ENCODE data around the gene ZNF609.
A peak's percentile ranks its signal among the peaks of the same experiment; 100 is the strongest.
"Not testable (repeated sequence)": the region's sequence is repeated elsewhere in the genome, so short reads cannot be mapped to it uniquely, and the experiment has no call there.

The ZNF609 gene

DNA sequence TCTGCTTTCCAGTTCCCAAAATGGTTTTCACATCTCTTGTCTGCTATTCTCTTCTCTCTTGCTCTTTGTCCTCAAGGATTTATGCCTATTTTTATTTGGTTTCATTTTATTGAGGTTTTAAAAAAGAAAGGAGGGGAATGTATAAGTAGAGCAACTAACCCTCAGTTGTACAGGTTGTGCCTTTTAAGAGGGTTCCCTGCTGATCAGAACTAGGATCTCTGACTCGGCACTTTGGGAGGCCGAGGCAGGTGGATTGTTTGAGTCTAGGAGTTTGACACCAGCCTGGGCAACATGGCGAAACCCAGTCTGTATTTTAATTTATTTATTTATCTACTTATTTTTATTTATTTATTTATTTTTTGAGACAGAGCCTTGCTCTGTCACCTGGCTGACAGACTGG is 123.6 kb downstream of the ZNF609 start:
- H3K4me3 ChIP-seq (ENCODE audit: severe bottlenecking) = no peak overlapping the region
- no peaks in the 10 kb centered on the region for H3K36me3 ChIP-seq (ENCODE audit: low read depth)
- H3K27ac ChIP-seq (ENCODE audit: poor library complexity, severe bottlenecking) = no peak overlapping the region
- no peaks in the 10 kb centered on the region for H3K27me3 ChIP-seq (ENCODE audit: insufficient read depth, poor library complexity, severe bottlenecking)
- DNase-seq (ENCODE audit: low spot score) (no peak), ATAC-seq (ENCODE audit: low read depth) (no peak)
- H3K9me3 ChIP-seq (ENCODE audit: severe bottlenecking) = peaks cover 14% of the 10 kb centered on the region
- no peaks in the 10 kb centered on the region for H3K4me1 ChIP-seq (ENCODE audit: insufficient read depth, poor library complexity, severe bottlenecking)
- no peak for TF ChIP-seq CTCF (IDR thresholded peaks at IDR 0.05; ENCODE audit: poor library complexity, severe bottlenecking)

- no peak for ATAC-seq (ENCODE audit: low read depth)
- Histone ChIP-seq H3K4me3 (ENCODE audit: severe bottlenecking) (no peak overlapping the region), H3K36me3 (ENCODE audit: low read depth) (0 out of 2 replicates have a peak, but pooled peaks cover 4% of the 10 kb centered on the region), H3K4me1 (ENCODE audit: insufficient read depth, poor library complexity, severe bottlenecking) (no peaks in the 10 kb centered on the region), H3K27ac (ENCODE audit: poor library complexity, severe bottlenecking) (no peak overlapping the region), H3K9me3 (ENCODE audit: severe bottlenecking) (peaks cover 3% of the 10 kb centered on the region), H3K27me3 (ENCODE audit: insufficient read depth, poor library complexity, severe bottlenecking) (no peaks in the 10 kb centered on the region)
- DNase-seq (ENCODE audit: low spot score) = peak; percentile 31
- no peak for TF ChIP-seq CTCF (IDR thresholded peaks at IDR 0.05; ENCODE audit: poor library complexity, severe bottlenecking)
Measured at GRCh38 chr15:64586259-64586870, 126.0 kb downstream of the ZNF609 start.

DNA sequence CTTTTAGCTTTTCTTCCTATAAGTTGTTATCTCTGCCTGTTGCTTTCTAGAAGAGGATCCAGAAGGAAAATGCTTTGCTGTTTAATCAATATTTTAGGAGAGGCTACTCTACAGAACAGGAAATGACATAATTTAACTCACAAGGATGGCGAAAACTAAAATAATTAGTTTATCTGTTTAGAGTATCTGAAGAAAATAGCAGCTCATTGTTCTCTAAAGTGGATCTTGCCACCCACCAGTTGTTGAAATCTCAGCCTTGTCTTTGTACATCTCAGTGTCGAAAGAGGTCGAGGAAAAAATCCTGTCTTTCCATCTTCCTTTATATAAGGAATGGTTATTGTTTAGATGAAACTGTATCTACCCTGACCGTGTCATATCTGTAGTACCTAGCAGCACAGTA is 126.6 kb downstream of the ZNF609 start:
- no peak for DNase-seq (ENCODE audit: low spot score)
- Histone ChIP-seq H3K27me3 (ENCODE audit: insufficient read depth, poor library complexity, severe bottlenecking) (no peaks in the 10 kb centered on the region), H3K36me3 (ENCODE audit: low read depth) (0 out of 2 replicates have a peak, but pooled peaks cover 4% of the 10 kb centered on the region), H3K27ac (ENCODE audit: poor library complexity, severe bottlenecking) (no peak overlapping the region), H3K9me3 (ENCODE audit: severe bottlenecking) (peaks cover 3% of the 10 kb centered on the region), H3K4me3 (ENCODE audit: severe bottlenecking) (no peak overlapping the region), H3K4me1 (ENCODE audit: insufficient read depth, poor library complexity, severe bottlenecking) (no peaks in the 10 kb centered on the region)
- ATAC-seq (ENCODE audit: low read depth) = no peak
- TF ChIP-seq CTCF (IDR thresholded peaks at IDR 0.05; ENCODE audit: poor library complexity, severe bottlenecking) = no peak

DNA sequence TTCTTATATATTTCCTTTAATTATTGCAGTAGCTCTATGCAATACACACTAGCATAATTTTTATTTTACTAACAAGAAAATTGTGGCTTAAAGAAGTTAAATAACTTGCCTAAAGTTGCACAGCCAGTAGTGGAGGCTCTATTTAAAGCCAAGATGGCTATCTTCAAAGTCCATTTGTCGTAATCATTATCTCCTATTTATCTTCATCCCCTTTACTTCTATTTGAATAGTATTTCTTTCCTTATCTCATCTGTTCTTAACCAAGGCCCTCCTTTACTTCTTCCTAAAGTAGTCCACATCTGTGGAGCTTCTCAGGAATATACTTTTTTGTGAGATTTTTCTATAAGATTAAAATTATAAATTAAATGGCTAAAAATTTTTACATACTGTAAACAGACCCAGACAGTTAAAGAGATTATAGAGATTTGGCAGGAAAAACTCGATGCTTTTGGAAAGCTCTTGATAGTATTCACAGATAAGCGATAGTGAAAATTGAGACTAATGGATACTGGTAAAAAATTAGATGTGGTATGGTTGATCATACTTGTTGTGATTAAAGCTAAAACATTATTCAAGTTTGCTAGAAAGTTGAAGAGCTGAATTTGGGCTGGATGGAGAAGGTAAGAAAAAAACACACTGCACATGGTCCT is 129.2 kb downstream of the ZNF609 start:
- H3K36me3 ChIP-seq (ENCODE audit: low read depth) = 0 out of 2 replicates have a peak, but pooled peaks cover 4% of the 10 kb centered on the region
- no peaks in the 10 kb centered on the region for H3K9me3 ChIP-seq (ENCODE audit: severe bottlenecking)
- no peak overlapping the region for H3K4me3 ChIP-seq (ENCODE audit: severe bottlenecking)
- no peak overlapping the region for H3K27ac ChIP-seq (ENCODE audit: poor library complexity, severe bottlenecking)
- no peaks in the 10 kb centered on the region for H3K4me1 ChIP-seq (ENCODE audit: insufficient read depth, poor library complexity, severe bottlenecking)
- no peaks in the 10 kb centered on the region for H3K27me3 ChIP-seq (ENCODE audit: insufficient read depth, poor library complexity, severe bottlenecking)
- no peak for DNase-seq (ENCODE audit: low spot score)
- ATAC-seq (ENCODE audit: low read depth) = no peak
- TF ChIP-seq CTCF (IDR thresholded peaks at IDR 0.05; ENCODE audit: poor library complexity, severe bottlenecking) = no peak

DNA sequence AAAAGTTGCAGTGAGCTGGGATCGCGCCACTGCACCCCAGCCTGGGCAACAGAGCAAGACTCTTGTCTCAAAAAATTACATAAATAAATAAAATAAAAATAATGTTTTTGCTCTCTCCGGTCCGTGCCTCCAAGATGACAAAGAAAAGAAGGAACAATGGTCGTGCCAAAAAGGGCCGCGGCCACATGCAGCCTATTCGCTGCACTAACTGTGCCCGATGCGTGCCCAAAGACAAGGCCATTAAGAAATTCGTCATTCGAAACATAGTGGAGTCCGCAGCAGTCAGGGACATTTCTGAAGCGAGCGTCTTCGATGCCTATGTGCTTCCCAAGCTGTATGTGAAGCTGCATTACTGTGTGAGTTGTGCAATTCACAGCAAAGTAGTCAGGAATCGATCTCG is 132.5 kb downstream of the ZNF609 start:
- not testable (repeated sequence) for H3K36me3 ChIP-seq (ENCODE audit: low read depth); H3K4me1 ChIP-seq (ENCODE audit: insufficient read depth, poor library complexity, severe bottlenecking); H3K27ac ChIP-seq (ENCODE audit: poor library complexity, severe bottlenecking); ATAC-seq (ENCODE audit: low read depth); H3K9me3 ChIP-seq (ENCODE audit: severe bottlenecking); H3K27me3 ChIP-seq (ENCODE audit: insufficient read depth, poor library complexity, severe bottlenecking); H3K4me3 ChIP-seq (ENCODE audit: severe bottlenecking); DNase-seq (ENCODE audit: low spot score)
